GM19023 (cell line): ENCODE measurements around the gene SLC6A18.
"Not testable (repeated sequence)": the region's sequence is repeated elsewhere in the genome, so short reads cannot be mapped to it uniquely, and the experiment has no call there.

Experiments used
- ATAC-seq: cut with Tn5 transposase; IDR thresholded peaks from one replicate; pipeline ENCODE4 v1.9.1; 2021; ENCODE audit warnings: mild to moderate bottlenecking, moderate library complexity; ENCODE audit not compliant: unreplicated experiment

SLC6A18 gene

DNA sequence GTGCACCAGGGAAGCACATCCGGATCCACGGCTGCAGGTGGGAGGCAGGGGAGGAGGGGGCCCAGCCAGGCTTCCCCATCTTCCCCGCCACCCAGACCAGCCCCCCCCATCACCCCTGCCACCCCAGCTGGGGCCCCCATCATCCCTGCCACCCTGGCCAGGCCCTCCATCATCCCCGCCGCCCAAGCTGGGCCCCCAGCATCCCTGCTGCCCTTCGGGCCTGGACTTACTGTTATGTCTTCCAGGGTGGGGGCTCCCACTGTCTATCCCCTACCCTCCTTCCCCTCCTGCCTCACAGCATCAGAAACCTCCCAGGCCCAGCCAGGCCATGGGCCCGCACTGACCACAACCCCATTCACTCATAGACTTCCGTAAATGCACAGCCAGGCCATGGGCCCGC is 27.5 kb downstream of the SLC6A18 start:
- no peak for ATAC-seq

DNA sequence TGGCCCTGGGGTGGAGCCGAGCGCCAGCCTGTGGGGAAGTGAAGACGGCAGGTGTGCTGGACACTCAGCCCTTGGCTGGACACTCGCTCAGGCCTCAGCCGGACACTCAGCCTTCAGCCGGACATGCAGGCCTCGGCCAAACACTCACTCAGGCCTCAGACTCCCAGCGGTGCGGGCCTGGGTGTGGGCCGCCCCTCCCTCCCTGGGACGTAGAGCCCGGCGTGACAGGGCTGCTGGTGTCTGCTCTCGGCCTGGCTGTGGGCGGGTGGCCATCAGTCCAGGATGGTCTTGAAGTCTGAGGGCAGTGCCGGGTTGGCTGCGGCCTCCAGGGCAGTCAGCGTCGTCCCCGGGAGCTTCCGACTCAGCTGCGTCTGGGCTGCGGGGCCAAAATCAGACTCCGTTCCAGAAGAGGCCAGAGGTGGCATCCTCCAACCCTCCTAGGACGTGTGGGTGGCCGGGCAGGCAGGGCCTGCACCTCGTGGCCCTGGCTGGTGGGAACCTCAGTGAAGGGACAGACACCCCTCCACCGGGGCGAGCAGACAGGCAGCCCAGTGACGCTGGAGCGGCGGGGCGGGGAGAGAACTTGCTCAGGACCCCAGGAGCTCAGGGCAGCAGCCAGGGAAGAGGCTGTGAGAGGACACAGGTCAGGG is 28.4 kb downstream of the SLC6A18 start:
- ATAC-seq, result no peak

DNA sequence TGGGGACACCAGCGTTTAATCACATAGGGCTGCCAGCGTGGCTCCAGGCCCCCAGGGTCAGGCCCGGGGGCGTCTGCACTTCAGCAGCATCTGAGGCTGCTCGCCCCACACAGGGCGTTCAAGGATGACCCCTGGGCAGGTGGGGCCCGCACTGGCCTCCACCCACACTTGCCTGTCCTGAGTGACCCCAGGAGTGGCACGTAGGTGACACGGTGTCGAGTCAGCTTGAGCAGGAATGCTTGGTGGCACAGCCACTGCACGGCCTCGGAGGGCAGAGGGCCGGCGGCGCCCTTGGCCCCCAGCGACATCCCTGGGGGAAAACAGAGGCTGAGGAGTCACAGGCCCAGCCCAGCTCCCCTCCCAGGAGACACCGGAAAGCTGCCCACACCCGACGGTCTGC is 29.0 kb downstream of the SLC6A18 start:
- no peak for ATAC-seq

DNA sequence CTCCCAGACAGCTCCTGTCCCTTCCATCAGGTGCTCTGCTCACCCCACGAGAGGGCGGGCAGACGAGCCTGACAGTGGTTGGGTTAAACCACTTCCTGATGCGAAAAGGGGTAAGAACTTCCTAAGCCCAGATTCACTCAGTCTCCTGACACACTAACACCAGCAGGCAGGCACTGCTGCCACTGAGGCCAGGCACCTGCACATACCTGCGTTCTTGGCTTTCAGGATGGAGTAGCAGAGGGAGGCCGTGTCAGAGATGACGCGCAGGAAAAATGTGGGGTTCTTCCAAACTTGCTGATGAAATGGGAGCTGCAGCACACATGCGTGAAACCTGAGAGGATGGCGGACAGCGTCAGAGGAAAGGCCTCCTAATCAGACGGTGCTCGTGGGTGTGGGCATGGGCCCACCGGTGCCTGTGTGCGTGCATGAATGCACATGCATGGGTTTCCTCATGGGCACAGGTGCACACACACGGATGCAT is 29.9 kb downstream of the SLC6A18 start:
- ATAC-seq, result no peak

DNA sequence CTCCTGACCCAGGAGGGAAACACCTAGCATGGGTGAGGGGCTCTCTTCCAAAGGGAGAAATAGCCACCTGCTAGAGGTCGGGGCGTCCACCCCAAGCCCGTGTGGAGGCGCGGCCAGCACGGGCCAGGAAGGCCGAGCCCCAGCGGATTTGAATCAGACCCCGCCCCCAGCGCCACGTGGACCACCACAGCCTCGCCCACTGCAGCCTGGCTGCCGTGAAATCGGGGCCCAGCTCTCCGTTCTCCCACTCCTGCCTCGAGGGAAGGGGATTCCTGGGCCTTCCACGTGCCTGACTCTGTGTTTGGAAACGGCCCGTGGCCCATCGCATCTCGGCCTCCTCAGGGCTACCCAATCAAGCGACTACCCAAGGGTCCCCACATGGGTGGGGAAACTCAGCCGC is 31.6 kb downstream of the SLC6A18 start:
- ATAC-seq, result no peak

DNA sequence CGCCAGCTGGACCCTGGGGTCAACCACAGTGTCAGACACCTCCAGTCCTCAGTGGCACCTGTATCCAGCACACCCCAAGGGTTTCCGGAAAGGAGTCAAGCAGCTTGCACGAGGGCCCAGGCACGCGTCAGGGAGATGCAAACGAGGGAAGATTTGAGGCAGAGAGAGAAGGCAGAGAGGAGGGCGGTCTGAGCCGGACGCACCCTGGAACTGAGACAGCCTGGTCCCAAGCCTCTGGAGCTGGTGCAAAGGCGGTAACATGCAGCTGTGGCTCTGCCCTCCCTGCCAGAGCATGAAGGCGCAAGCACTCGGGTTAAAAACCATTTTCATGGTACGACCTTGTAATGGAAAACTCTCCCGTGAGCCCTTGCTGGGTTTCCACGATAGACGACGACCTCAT is 32.2 kb downstream of the SLC6A18 start:
- ATAC-seq, result no peak

DNA sequence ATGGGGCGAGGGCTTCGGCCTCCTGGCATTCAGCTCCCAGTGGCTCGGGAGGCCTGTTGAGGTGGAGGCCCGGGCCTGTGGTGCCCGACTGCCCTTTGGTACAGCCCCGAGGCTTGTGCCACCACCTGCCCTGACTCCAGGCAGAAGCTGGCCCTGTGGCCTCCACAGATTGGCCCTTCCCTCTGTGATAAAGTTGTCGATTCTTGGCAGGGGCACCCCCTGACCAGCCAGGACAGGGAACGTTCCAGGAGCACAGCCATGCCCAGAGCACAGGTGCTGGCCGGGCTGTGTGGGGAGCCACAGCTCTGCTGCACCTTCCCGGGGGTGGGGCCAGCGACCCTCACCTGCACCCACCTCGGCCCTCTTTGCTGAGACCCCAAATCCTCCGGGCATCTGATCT is 32.7 kb downstream of the SLC6A18 start:
- ATAC-seq, result no peak

DNA sequence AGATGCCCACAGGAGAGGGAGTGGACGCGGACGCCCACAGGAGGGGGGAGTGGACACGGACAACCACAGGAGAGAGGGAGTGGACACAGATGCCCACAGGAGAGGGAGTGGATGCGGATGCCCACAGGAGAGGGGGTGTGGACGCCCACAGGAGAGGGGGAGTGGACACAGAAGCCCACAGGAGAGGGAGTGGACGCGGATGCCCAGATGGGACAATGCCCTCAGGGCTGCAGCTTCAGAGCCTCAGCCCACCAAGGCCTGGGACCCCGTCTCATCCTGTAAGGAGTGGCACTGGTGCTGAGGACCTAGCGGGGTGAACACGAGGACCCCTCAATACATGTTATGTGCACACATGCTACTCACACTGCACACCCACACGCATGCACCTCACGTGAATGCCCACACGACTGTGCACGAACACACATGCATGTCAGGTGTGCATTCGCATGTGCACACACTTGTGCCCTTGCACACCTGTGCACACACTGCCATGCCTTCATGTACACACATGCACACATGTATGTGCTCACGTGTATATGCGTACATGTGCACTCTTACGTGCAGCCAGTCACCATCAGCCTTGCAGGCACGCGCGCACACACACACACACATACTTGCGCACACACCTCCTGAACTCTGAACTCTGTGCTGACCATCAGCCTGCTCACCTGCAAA is 34.8 kb downstream of the SLC6A18 start:
- no peak for ATAC-seq

DNA sequence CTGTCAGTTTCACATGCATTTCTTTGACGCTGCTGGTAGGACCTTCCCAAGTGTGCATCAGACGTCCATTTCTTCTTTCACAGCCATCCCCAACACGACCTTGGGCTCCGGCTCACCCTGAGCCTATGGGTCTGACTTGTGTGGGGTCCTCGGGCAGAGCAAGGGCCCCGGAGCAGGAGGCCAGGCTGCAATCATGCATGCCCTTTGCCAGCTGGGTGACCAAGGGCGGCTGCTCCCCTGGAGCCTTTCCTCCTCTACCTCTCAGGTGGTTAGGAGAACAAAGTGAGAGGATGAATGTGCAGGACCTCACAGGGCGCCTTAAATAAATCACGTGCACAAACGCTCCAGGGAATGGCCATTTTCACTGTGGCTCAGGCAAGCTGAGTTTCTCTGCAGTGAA is 36.5 kb downstream of the SLC6A18 start:
- no peak for ATAC-seq

DNA sequence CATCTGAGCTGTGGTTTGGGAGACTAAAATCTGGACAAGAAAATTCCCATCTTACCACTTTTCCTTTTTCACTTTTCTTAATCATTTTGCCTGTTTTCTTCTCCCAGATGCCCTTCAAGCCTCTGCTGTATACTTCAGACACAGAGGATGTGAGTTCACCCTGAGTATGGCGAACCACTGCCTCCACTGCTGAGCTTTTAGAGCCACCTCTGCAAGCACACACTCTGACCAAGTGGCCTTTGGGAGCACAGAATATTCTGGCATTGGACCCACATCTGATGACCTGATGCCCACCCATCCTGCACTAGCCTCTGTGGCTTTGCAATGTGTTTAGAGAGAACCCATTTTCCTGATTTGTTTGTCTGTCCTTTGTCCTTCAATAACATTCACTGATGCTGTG is 37.2 kb downstream of the SLC6A18 start:
- no peak for ATAC-seq

DNA sequence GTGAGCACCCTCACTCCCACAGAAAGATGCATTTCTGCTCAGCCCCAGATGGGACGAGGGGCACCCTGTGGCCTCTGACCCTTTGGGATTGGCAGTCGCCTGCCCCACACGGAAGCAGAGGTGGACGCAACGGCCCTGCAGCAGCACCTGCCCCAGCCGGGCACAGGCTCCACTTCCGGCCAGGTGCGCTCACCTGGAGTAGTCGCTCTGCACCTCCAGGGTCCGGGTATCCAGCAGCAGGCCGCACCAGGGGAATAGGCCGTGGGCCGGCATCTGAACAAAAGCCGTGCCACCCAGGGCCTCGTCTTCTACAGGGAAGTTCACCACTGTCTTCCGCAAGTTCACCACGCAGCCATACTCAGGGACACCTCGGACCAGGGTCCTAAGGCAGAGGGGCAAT is 39.0 kb downstream of the SLC6A18 start:
- no peak for ATAC-seq

DNA sequence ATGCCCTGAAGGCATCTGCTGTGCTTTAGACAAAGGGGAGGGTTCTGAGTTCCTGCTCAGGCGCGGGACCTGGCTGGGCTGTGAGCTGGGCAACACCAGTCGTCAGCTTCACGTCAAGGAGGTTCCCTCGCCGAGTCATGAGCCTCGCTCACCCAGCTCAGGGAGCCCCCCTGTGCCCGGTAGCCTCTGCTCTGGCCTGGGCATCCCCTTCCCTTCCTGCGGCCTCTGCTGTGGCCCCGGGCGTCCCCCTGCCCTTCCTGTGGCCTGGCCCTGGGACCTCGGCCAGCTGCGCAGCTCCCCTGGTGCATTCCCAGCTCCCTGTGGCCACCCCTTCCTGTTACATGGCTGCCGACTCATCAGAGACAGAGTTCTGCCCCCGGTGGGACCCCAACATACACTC is 39.8 kb downstream of the SLC6A18 start:
- ATAC-seq, result no peak

DNA sequence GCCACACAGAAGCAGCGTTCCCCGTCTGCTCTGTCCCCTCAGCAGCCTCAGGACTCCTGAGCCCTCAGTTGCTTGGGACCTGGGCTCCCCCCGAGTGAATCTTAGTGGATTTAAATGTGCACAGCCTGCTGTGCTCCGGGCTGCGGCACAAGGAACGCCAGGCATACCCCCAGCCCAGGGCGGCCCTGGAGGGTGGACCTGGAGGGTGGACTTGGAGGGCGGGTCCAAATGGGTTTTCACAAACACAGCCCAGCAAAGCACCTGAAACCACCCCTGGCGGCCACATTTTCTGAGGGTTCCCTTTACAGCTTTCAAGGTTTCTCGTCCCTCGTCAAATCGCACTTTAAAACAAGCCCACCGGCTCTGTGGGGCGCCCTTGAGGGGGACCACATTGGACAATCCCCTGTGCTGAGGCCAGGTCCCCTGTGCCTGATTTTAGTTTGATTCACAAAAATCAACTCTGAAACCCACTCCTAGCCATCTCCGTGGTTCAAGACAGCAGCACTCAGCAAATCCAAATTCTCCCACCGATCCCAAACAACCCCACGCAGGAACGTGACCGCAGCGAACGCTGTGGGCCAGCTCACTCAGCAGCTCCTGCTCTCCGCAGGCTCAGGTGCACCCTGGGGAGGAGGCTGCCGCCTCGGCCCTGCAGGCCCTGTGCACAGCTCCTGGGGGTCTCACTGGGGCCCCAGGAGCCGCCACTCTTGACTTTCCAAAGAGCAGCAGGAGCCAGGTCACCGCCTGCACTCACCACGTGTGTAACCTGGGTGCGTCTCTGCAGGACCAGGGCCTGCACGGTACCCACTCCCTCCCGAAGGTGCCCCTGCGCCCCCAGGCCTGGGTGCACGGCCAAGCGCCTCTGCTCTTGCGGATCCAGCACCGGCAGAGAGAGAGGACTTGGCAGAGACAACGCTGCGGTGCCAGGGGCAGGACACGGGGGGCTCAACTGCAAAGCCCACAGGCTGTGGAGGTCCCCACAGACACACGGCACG is 40.6 kb downstream of the SLC6A18 start:
- no peak for ATAC-seq

DNA sequence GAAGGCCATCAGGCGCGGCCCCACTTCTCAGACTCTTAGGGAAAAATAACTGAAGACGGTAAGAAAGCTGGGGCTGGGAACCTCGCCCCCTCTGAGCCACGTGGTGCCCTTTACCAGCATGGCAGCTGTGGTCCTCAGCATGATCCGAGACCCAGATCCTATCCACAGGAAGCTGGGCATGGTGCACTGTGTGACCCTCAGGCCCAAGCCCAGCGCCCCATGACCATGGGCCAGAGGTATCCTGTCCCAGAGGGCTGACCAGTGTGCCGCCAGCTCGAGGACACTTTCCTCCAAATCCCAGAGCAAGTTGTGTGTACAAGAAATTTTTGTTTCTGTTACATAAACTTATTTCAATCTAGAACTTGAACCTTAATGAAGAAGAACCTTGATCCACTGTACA is 41.6 kb downstream of the SLC6A18 start:
- ATAC-seq, result no peak

DNA sequence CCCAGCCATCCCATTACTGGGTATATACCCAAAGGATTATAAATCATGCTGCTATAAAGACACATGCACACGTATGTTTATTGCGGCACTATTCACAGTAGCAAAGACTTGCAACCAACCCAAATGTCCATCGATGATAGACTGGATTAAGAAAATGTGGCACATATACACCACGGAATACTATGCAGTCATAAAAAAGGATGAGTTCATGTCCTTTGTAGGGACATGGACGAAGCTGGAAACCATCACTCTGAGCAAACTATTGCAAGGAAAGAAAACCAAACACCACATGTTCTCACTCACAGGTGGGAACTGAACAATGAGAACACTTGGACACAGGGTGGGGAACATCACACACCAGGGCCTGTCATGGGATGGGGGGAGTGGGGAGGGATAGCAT is 42.3 kb downstream of the SLC6A18 start:
- ATAC-seq, result not testable (repeated sequence)

DNA sequence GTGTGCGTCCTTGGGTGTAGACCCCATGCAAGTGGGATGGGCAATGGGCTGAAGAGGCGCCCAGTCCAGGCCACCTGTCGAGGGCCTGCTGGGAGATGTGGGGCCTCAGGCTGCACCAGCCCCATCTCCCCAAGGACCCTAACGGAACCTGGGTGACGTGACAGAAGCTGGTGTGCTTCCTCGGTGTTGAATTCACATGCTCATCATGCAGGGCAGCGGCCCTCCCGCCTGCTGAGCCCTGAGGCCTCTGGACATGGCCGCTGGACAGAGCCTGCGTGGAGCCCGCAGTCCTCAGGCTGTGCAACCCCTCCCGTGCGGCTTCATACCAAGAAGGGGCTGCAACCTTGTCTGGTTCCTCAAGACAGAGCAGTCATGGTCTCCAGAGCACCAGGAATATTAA is 42.9 kb downstream of the SLC6A18 start:
- no peak for ATAC-seq

DNA sequence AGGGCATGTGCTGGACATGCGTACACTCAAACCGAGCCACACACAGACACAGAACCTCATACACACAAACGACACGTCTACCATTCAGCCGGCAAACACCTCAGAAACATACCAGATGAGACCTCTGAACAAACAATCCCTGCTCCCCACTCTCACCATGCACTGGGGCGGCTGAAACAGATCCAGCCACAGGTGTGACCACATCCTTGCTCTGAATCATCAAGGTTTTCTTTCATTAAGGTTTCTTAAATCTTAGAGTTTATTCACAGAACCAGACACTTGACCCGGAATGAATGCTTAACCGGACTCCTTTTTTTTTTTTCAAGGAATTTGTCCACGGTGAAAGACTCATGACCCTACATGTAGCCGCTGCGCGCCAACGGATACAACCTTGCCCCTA is 43.5 kb downstream of the SLC6A18 start:
- ATAC-seq, result no peak

DNA sequence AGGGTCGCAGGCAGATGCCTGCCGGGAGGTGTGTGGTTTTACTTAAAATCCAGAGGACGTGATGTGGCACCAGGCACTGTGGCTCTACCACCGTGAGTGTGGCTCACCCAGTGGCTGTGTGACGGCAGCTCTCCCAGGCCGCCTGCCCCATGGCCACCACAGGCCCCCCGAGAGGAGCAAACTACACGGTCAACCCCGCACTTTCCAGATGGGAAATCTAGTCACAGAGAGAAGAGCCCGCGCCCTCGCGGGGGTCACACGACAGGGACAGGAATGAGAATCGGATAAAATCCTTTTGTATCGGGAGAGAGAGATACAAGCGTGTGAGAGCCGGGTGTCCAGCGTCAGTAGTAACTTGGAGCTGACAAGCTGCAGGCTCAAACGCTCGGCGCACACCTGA is 45.2 kb downstream of the SLC6A18 start:
- ATAC-seq, result no peak

DNA sequence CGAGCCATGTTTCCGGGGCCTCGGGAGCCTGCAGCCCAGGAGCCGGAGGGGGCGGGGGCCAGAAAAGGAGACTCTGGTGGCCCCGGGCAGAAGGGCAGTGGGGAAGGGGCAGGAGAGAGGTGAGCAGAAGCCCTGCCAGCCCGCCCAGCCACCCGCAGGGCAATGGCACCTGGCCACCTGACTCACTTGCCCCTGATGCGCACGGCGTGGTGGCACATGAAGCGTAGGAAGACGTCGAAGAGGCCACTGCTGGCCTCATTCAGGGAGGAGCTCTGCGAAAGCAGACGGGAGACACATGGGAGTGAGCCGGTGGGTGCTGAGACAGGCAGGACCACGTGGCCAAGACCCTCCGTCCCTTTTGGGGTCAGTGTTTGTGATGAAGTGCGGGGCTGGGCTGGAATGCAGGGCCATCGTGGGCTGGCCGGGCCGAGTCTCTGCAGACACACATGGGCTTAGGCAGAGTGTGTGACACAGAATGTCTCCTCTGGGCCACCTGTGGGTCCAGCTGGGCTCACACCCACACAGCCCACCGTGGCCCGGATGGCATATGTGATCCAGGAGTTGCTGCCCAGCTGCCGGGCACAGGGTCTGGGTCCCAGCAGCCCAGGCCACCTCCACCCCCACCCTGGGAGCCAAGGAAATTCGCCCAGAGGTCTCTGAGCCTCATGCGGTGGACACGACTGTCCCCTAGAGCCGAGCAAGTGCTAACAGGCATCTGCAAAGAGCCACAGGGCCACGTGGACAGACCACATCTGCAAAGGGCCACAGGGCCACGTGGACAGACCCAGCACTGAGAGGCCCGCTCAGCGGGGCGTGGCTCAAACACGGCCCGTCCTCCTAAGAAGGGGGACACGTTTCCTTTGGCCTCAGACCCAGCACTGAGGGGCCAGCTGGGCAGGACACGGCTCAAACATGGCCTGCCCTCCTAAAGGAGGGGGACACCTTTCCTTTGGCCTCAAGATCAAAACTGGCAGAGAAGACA is 46.0 kb downstream of the SLC6A18 start:
- ATAC-seq, result no peak

DNA sequence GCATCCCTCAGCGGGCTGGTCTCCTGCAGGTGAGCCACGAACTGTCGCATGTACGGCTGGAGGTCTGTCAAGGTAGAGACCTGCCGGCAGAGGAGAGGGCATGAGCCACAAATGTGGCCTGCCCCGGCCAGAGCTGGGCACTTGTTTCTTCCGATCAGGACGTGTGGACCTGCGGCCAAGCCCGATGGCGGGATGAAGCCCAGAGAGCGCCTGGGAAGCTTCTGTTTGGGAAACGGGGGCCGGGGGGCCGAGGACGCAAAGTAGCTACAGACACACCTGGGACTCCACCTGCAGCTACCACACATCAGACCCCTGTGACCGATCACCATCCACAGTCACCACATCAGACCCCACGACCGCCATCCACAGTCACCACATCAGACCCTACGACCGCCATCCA is 47.0 kb downstream of the SLC6A18 start:
- no peak for ATAC-seq
